NCI-H2196 treated with DMSO at 0.1 percent for 48 hours (cell line): ENCODE data around the gene RTP3.
"Not testable (repeated sequence)": the region's sequence is repeated elsewhere in the genome, so short reads cannot be mapped to it uniquely, and the experiment has no call there.

Experiments
- DNase-seq: peaks from one replicate; lab custom pipeline; 2025; ENCODE audit not compliant: unreplicated experiment; lab: John Stamatoyannopoulos, UW

RTP3 gene

DNA sequence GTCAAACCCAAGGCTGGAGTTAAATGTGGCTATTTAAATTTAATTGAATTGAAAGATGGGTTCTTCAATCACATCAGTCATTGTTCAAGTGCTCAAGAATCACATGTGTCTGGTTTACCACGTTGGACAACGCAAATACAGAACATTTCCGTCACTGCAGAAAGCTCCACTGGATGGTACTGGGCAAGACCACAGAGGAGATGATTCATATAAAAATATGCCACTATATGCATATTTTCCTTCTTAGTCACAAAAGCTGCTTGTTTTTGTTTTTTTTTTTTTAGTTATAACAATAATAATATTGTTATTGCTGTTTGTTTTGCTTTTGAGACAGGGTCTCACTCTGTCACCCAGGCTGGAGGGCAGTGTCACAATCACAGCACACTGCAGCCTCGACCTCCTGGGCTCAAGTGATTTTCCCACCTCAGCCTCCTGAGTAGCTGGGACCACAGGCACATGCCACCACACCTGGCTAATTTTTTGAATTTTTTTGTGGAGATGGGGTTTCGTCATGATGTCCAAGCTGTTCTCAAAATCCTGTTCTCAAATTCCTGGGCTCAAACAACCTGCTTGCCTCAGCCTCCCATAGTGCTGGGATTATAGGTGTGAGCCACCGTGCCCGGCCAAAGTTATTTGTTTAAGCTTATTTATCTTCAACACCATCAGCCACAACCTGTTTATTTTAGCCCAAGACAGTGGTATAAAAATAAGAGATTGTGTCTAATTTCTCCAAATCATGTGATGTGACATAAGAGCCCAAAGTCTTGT lies 19.4 kb downstream of the RTP3 start:
- DNase-seq = no peak

- DNase-seq = no peak
Observed at GRCh38 chr3:46517784-46518181, 20.0 kb downstream of the RTP3 start.

- DNase-seq = no peak
Observed at GRCh38 chr3:46519952-46520351, 22.2 kb downstream of the RTP3 start.

GRCh38 chr3:46520531-46520930 lies 22.8 kb downstream of the RTP3 start:
- no peak for DNase-seq

DNA sequence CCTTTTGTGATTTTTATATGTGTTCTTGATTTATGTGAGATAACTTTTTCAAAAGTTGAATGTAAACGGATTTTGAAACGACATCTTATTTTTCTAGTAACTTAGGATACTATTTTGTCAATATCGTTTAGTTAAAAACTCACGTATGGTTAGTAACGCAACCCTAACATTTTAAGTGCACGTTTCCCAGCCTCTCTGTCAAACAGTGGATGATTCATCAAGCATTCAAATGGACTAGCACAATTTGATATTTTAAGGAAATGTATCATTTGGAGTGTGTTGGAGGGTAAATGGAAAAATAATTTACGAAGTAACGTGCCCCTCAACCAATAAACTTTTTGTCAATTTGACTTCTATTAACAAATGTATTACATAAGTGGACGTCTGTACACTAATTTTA lies 23.3 kb downstream of the RTP3 start:
- no peak for DNase-seq

DNA sequence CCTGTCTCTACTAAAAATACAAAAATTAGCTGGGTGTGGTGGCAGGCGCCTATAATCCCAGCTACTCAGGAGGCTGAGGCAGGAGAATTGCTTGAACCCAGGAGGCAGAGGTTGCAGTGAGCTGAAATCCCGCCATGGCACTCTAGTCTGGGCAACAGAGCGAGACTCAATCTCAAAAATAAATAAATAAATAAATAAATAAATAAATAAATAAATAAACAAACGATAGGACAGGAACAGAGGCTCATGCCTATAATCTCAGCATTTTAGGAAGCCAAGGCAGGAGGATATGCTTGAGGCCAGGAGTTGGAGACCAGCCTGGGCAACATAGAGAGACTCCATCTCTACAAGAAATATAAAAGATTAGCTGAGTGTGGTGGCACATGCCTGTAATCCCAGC lies 24.4 kb downstream of the RTP3 start:
- DNase-seq = not testable (repeated sequence)

- no peak for DNase-seq
Observed at GRCh38 chr3:46523556-46523955, 25.8 kb downstream of the RTP3 start.

DNA sequence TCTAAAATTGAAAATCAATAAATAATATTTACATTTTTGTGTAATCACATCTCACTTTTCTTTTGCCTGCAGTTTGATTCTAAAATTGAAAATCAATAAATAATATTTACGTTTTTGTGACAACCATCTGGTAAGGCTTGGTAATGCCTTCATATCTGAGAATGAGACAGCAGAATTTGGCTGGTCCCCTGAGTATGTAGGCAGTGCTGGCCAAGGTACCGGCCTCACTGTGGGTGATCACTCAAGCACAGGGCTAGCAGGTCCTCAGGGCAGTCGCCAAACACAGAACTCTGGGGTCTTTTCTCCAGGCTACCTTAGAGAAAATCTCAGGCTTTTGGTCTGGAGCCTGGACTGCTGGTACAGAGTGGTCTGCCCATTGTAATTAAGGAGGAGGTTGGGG lies 26.2 kb downstream of the RTP3 start:
- DNase-seq = no peak

- no peak for DNase-seq
Observed at GRCh38 chr3:46524832-46525231, 27.1 kb downstream of the RTP3 start.

GRCh38 chr3:46527239-46527638 lies 29.5 kb downstream of the RTP3 start:
- DNase-seq = no peak

- DNase-seq = no peak
Observed at GRCh38 chr3:46533091-46533490, 35.3 kb downstream of the RTP3 start.

DNA sequence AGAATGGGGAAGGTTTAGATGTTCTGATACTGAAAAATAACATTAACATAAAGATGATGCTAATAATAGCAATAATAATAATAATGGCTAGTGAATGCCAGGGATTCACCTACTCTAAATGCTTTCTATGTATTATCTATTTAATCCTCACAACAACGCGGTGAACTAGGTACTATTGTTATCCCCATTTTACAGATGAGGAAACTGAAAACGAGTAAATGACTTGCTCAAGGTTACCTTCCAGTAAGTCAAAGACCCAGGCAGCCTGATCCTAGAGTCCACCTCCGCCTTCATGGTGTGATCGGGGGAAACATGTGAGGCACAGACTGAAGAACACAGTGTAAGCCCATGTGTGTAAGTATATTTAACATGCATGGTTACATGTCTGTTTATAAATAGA lies 38.0 kb downstream of the RTP3 start:
- no peak for DNase-seq

- no peak for DNase-seq
Observed at GRCh38 chr3:46536758-46537157, 39.0 kb downstream of the RTP3 start.

DNA sequence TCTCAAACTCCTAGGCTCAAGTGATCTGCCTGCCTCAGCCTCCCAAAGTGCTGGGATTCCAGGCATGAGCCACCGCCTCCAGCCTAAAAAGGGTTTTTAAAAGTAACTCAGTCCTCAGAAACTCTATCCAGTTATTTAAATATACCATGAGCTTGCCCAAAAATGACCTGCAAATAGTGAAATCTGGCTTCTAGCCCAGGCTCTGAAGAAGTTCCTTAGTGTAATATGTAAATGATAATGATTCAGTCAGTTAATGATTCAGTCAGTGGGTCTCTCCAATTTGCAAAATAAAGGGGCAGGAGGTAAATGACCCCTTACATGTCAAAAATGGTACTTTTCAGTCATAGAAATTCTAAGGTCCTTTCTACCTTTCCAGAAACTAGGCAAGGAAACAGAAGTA lies 39.5 kb downstream of the RTP3 start:
- no peak for DNase-seq

DNA sequence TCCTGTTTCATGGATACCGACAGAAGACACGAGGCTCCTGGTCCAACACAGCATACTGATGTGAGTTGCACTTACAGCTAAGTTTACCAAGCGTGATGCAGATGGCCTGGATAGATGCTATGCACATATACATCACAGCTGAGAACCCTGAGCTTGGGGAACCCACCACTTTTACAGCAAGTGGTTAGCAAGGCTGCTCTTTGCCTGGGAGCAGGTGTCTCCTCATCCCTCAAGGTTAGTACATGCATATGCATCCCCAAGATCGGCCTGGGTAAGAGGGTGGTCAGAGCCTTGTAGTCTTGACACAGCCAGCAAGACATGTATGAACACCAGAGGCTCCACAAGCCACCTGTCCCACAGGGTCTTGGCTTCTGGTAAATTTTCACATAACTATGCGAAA lies 40.0 kb downstream of the RTP3 start:
- DNase-seq = no peak

DNA sequence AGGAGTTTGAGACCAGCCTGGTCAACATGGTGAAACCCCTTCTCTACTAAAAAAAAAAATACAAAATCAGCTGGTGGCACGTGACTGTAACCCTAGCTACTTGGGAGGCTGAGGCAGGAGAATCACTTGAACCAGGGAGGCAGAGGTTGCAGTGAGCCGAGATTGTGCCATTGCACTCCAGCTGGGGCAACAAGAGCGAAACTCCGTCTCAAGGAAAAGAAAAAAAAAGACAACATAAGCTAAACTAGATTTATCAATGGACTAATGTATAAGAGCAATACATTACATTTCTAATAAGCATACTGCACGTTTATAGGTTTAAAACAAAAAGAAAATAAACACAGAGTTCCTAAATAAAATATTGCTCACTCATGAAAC lies 40.6 kb downstream of the RTP3 start:
- DNase-seq = not testable (repeated sequence)

DNA sequence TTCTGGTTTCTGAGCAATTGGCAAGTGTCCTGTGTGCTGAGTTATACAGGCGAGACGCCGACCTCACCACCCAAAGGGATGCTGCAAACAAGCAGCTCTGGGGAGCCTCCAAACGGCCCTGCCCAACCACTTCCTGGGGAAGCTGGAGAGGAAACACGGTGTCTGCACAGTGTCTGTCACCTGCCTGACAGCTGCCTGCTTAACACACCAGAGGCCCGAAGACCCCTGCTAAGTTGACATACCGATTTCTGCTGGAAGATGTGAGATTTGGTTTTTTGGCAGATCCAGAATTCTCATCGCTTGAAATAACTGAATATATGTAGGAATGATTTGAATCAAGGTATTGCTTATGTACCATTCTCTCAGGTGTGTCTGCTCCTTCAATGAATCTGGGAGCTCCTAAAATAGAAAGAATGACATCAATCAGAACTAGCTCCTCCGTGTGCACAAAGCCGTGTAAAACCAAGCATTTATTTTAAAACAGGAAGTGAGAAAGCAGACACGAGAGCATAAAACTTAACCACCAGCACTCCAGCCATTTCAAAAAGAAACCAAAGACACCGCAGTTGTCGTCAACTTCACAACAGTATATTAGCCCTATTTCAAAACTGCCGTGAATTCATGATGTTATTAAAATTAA lies 41.1 kb downstream of the RTP3 start:
- DNase-seq = no peak

DNA sequence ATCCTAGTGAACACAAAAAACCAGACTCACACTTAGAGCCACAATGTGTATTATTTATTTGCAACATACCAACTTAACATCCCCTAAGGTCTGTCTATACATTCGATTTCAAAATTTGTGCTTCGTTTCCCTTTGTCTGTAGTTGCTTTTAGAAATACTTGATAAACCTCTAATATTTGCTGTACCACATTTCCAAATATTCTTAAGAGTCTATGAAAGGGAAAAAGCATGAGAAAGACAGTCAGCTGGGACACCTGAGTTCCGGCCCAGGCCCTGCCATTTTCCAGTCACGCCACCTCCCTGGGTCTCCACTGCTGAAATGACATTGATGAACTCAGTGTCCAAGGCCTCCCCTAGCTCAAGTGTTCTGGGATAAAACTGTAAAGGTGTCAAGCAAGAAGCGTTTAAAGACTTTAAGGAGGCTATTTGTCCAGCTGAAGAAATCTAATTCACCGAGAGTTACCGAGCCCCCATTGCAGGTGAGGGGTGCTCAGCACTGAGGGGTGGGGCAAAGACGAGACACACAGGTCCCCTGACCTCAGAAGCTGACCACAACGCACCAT lies 41.7 kb downstream of the RTP3 start:
- DNase-seq = no peak

DNA sequence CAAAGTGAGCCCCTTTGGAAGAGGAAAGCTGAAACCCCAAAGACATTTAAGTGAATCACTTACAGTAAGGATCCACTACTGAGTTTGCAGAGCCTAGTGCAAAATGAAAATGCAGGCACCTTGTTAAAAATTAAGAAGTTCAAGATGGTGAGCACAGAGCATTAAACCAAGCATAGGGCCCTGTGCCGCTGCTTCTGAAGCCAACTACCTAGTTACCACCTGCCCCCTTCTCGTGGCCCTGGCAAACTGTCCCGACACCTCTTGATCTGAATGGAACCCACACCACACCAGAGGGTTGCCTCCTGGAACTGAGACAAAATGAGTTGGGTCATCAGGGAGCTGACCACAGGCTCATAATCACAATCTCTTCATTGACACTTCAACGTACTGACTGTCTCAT lies 42.8 kb downstream of the RTP3 start:
- no peak for DNase-seq

DNA sequence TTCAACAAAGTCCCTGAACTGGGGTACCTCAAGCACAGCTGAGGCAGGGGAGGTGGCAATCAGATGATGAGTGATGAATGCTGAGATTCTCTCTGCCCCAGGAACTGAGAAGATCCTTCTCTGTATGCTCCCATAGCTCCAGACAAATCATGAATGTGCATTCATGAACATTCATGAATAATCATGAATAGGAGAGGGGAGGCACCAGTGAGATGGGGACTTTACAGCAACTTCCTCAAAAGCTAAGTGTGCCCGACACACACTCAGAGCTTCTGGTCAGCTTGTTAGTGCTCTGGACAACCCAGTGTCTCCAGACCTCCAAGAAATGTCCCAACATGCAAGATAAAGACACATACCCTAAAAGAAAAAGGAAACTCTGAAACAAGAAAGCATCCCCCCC lies 44.1 kb downstream of the RTP3 start:
- no peak for DNase-seq

DNA sequence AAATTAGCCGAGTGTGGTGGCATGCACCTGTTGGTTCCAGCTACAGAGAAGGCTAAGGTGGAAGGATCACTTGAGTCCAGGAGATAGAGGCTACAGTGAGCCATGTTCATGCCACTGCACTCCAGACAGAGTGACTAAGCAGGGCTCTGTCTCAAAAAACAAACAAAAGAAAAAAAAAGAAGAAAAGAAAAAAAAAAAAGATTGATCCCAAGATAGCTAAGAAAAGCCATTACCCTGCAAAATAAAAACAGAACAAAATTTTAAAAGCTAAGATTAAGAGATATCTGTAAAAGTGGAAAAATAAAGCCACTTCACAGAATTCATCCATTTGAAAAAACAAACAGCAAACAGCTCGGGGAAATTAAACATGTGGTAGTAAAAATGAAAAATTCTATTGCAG lies 44.6 kb downstream of the RTP3 start:
- DNase-seq = no peak

GRCh38 chr3:46542801-46543201 lies 45.0 kb downstream of the RTP3 start:
- DNase-seq = no peak
